ENCODE measurements around the gene RPP14.

RPP14 gene

DNA sequence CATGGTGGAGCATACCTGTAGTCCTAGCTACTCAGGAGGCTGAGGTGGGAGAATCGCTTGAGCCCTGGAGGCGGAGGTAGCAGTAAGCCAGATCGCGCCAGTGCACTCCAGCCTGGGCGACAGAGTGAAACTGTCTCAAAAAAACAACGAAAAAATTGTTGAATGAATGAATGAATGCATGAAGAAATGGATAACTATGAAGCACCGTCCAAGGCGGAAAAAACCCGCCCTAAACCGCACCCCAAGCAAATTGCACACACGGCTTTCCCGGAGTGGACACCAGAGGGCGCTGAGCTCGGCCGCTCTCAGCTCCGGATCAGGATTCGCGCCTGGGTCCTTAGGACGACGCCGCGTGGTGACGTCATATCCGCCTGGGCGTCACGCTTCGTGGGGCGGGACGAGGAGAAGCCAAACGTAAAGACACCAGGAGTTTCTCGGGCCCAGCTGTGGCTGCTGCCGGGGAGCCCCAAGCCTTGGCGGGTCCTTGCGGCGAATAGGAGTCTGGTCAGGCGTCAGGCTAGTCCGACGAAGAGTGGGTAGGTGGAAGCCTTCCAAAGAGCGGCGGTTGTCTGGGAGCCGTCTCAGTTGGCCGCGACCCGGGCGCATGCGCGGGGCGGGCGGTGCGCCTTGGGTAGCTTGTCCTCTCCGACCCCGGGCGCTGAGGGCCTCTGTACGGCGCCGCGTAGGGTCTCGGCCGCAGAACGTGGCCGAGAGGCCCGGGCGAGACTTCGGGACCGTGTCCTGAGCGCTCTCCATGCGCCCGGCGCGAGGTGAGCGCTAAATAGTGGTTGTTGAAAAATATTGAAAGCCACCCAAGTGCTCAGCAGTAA, at the start of gene RPP14, which contains the start of gene HTD2:
RPP14 (plus strand) TSS at position 364 of the 830 bp plus-strand sequence. CDS start 4,085 bp downstream, outside the sequence.
HTD2 (plus strand) TSS at position 639 of the 830 bp plus-strand sequence. CDS start 11,094 bp downstream, outside the sequence.
- peak within 1 kb of the TSS; percentile 72 for H3K4me3 ChIP-seq (replicated peaks; ENCODE audit: low read depth, low read length)
- TF ChIP-seq, protein P1, sequence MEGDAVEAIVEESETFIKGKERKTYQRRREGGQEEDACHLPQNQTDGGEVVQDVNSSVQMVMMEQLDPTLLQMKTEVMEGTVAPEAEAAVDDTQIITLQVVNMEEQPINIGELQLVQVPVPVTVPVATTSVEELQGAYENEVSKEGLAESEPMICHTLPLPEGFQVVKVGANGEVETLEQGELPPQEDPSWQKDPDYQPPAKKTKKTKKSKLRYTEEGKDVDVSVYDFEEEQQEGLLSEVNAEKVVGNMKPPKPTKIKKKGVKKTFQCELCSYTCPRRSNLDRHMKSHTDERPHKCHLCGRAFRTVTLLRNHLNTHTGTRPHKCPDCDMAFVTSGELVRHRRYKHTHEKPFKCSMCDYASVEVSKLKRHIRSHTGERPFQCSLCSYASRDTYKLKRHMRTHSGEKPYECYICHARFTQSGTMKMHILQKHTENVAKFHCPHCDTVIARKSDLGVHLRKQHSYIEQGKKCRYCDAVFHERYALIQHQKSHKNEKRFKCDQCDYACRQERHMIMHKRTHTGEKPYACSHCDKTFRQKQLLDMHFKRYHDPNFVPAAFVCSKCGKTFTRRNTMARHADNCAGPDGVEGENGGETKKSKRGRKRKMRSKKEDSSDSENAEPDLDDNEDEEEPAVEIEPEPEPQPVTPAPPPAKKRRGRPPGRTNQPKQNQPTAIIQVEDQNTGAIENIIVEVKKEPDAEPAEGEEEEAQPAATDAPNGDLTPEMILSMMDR (IDR thresholded peaks at IDR 0.05; ENCODE audit: low read length, missing control alignments) = peak; percentile 96
- peak; percentile 99 for DNase-seq (ENCODE audit: low read depth)

DNA sequence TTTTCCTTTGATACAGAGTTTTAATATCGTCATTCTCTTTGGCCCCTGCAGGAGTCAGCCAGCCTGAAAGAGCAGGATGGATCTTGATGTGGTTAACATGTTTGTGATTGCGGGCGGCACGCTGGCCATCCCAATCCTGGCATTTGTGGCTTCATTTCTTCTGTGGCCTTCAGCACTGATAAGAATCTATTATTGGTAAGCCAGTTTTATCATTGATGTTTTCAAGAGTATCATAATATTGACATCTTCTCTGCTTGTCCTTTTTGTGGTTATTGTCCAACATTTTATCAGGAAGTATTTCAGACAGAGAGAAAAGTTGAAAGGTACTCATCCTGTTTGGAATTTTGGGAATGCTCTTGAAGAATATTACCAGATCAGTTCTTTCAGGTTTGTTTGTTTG, 49.5 kb upstream of the RPP14 start:
- no peak for DNase-seq (ENCODE audit: low read depth)
- no peak overlapping the region for H3K4me3 ChIP-seq (replicated peaks; ENCODE audit: low read depth, low read length)
- TF ChIP-seq, protein P1 (IDR thresholded peaks at IDR 0.05; ENCODE audit: low read length, missing control alignments) = no peak

DNA sequence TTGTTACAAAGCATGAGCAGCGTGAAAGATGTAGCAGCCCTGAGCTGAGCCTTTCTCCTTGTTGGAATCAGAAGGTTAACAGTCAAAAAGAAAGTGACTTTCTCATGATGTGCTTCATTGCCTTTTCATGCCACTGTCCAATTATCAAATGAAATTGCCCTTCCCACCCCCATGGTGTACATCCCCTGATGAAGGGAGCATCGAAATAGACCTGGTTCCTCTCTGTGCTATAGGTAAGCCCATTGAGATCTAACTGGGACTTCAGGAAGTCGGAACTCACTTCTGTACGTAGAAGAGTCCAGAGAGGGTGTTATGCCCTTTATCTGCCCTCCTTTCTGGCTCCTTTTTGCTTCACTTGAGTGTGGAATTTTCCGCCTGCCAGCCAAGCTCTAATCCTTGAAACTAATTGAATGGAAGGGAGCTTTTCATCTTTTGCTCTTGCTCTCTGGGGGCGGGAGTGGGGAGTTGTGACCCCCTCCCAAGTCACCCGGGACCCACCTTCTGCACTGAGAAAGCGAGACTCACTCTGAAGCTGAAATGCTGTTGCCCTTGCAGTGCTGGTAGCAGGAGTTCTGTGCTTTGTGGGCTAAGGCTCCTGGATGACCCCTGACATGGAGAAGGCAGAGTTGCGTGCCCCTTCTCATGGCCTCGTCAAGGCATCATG, 47.5 kb upstream of the RPP14 start:
- DNase-seq (ENCODE audit: low read depth) = no peak
- TF ChIP-seq, protein P1 (IDR thresholded peaks at IDR 0.05; ENCODE audit: low read length, missing control alignments) = no peak

DNA sequence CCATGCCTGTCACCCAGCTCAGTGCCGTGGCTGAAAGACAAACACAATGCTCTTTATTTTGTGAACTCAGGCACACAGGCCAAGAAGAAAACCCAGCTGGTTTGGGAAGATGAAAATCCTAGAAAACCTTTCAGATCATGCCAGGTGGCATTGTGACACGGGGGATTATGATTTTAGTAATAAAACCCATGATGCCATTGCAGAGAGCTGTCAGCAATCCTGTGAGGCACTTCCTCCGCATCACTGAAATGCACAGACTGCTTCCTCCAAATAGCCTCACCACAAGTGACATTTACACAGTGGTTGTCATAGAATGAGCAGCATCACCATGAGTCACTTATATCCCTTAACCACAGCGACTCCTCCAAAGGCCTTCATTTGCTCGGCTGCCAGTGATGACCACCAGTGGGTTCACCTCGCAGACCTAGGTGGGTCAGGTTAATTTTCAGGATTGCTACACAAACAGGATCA, 45.7 kb upstream of the RPP14 start:
- TF ChIP-seq, protein P1 (IDR thresholded peaks at IDR 0.05; ENCODE audit: low read length, missing control alignments) = no peak
- peak; percentile 56 for DNase-seq (ENCODE audit: low read depth)
- H3K4me3 ChIP-seq (replicated peaks; ENCODE audit: low read depth, low read length) = no peak overlapping the region

More for the DNA sequence above, 47.5 kb upstream of the RPP14 start:
- H3K4me3 ChIP-seq (replicated peaks; ENCODE audit: low read depth, low read length) = no peak overlapping the region

DNA sequence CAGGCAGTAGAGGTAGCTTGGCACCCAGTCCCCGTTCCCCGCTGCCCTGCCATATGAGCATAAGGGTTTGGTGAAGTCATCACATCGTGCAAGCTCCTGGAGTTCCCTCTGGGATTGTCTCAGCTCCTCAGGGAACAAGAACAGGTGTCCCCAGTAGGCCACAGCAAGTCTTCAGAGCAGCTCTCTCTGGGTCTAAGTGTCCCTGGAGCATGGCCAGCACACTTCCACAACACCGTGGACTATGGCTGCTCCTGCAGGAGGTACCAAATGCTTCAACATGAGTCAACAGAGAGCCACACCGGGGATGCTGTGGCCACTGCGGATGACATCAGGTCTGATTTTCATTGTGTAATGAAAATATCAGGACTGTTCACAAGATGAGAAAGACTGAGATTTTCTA, 45.3 kb upstream of the RPP14 start:
- DNase-seq (ENCODE audit: low read depth) = peak; percentile 29
- TF ChIP-seq, protein P1 (IDR thresholded peaks at IDR 0.05; ENCODE audit: low read length, missing control alignments) = no peak
- no peak overlapping the region for H3K4me3 ChIP-seq (replicated peaks; ENCODE audit: low read depth, low read length)

DNA sequence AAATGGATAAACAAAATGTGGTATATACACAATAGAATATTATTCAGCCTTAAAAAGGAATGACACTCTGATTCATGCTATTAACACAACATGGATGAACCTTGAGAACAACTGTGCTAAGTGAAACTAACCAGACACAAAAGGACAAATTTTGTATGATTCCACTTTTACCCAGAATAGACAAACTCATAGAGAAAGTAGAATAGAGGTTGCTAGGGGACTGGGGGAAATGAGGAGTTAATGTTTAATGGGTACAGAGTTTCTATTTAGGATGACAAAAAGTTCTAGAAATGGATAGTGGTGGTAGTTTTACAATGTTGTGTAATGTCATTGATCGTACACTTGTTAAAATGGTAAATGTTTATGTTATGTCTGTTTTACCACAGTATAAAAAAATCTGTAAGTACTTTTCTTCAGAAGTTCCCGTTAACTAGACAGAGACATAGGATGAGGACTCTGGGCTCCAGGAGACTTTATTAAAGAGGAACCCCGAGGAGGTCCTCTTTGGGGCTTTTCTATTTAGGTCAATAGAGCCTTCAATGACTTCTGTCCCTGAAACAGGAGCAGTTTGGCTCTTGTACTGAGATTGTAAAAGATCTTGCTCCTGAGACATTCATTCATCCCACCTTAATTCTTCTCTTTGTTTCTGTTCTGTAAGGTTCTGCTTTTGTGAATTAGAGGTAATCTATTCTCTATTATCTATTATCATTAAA, 43.9 kb upstream of the RPP14 start:
- TF ChIP-seq, protein P1 (IDR thresholded peaks at IDR 0.05; ENCODE audit: low read length, missing control alignments) = no peak
- DNase-seq (ENCODE audit: low read depth) = no peak
- no peak overlapping the region for H3K4me3 ChIP-seq (replicated peaks; ENCODE audit: low read depth, low read length)
